ENCODE data around the gene ANKRD22. TPM values are rescaled to one million over a fixed set of nuclear protein-coding genes. Genes with fewer than 3 reads are reported as not detected.

ANKRD22 gene
- polyA plus RNA-seq (2012; ENCODE audit: insufficient read length, low read depth): 0.46 TPM

DNA sequence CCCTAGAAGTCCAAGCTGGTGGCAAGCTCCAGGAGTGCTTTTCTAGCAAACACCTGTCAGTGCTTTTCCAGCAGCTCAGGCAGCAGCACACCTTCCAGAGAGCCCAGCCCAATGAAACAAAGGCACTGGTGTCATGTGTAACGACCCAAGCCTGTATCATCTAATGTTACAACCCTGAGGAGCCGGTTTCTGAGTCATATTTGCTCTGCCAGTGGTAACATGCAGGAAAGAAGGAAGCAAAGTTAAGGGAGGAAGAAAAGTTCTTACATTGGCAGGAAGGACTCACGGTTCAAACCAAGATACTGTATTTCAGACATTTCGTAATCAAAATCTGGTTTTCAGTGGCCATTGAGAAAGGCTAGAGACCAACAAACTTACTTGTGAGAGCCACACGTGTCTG lies at the start of gene ANKRD22:
ANKRD22 (minus strand) TSS at position 139 of the 400 bp plus-strand sequence. CDS start 237 bp downstream, outside the sequence.
- no peak for TF ChIP-seq FOXP2 (optimal IDR thresholded peaks at IDR 0.05; ENCODE audit: borderline replicate concordance, extremely low read depth, extremely low read length, insufficient read depth)
- TF ChIP-seq TAF1 (IDR thresholded peaks at IDR 0.05; ENCODE audit: borderline replicate concordance, insufficient read depth, low read length): no peak
- TF ChIP-seq SIN3A (IDR thresholded peaks at IDR 0.05; ENCODE audit: borderline replicate concordance, insufficient read depth, low read length): no peak
- TF ChIP-seq POLR2AphosphoS5 (IDR thresholded peaks at IDR 0.05; ENCODE audit: low read depth, low read length): no peak
- TF ChIP-seq, protein P1, sequence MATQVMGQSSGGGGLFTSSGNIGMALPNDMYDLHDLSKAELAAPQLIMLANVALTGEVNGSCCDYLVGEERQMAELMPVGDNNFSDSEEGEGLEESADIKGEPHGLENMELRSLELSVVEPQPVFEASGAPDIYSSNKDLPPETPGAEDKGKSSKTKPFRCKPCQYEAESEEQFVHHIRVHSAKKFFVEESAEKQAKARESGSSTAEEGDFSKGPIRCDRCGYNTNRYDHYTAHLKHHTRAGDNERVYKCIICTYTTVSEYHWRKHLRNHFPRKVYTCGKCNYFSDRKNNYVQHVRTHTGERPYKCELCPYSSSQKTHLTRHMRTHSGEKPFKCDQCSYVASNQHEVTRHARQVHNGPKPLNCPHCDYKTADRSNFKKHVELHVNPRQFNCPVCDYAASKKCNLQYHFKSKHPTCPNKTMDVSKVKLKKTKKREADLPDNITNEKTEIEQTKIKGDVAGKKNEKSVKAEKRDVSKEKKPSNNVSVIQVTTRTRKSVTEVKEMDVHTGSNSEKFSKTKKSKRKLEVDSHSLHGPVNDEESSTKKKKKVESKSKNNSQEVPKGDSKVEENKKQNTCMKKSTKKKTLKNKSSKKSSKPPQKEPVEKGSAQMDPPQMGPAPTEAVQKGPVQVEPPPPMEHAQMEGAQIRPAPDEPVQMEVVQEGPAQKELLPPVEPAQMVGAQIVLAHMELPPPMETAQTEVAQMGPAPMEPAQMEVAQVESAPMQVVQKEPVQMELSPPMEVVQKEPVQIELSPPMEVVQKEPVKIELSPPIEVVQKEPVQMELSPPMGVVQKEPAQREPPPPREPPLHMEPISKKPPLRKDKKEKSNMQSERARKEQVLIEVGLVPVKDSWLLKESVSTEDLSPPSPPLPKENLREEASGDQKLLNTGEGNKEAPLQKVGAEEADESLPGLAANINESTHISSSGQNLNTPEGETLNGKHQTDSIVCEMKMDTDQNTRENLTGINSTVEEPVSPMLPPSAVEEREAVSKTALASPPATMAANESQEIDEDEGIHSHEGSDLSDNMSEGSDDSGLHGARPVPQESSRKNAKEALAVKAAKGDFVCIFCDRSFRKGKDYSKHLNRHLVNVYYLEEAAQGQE (IDR thresholded peaks at IDR 0.05; ENCODE audit: insufficient read depth in 1 of 2, low read depth in 2 of 2, low read length in 2 of 2): no peak

DNA sequence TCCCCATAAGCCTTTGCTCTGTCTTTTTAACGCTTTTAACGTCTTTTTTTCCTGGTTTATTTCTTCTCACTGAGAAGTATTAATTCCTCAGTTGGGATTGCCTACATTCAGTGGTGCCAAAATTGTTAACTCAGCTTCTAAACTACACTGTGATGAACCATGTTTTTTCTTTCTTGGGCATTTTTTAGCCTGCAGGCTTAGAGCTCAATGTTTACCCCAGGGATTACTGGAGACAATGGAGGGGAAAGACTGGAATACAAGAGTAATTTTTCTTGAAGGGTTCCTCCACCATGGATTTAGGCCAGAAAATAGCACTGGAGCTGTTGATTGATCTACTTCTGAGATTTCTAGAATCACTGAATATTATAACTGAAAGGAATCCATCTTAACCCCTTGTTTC lies 48.2 kb upstream of the ANKRD22 start:
- TF ChIP-seq TAF1 (IDR thresholded peaks at IDR 0.05; ENCODE audit: borderline replicate concordance, insufficient read depth, low read length): no peak
- TF ChIP-seq POLR2AphosphoS5 (IDR thresholded peaks at IDR 0.05; ENCODE audit: low read depth, low read length): no peak
- no peak for TF ChIP-seq SIN3A (IDR thresholded peaks at IDR 0.05; ENCODE audit: borderline replicate concordance, insufficient read depth, low read length)
- TF ChIP-seq, protein P1 (IDR thresholded peaks at IDR 0.05; ENCODE audit: insufficient read depth in 1 of 2, low read depth in 2 of 2, low read length in 2 of 2): no peak

DNA sequence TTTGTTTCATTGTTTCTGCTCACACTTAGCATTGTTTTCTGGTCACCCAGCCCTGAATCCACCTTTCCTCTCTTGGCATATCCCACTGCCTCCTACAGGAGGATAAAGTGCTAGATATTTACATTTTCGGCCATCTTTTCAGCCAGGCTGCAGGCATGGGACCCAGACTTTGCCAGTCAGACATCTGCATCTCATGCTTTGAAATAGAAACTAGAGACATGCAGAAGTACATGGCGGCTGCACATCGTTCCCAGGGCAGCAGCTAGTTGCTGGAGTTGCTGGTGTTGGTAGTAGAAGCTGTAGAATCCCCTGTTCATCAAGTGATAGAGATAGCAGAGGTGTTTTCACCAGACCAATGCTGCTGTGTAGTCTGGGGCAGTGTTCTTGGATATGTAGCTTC lies 47.1 kb upstream of the ANKRD22 start:
- TF ChIP-seq FOXP2 (optimal IDR thresholded peaks at IDR 0.05; ENCODE audit: borderline replicate concordance, extremely low read depth, extremely low read length, insufficient read depth): no peak
- TF ChIP-seq POLR2AphosphoS5 (IDR thresholded peaks at IDR 0.05; ENCODE audit: low read depth, low read length): no peak
- TF ChIP-seq TAF1 (IDR thresholded peaks at IDR 0.05; ENCODE audit: borderline replicate concordance, insufficient read depth, low read length): no peak
- TF ChIP-seq, protein P1 (IDR thresholded peaks at IDR 0.05; ENCODE audit: insufficient read depth in 1 of 2, low read depth in 2 of 2, low read length in 2 of 2): no peak
- no peak for TF ChIP-seq SIN3A (IDR thresholded peaks at IDR 0.05; ENCODE audit: borderline replicate concordance, insufficient read depth, low read length)

DNA sequence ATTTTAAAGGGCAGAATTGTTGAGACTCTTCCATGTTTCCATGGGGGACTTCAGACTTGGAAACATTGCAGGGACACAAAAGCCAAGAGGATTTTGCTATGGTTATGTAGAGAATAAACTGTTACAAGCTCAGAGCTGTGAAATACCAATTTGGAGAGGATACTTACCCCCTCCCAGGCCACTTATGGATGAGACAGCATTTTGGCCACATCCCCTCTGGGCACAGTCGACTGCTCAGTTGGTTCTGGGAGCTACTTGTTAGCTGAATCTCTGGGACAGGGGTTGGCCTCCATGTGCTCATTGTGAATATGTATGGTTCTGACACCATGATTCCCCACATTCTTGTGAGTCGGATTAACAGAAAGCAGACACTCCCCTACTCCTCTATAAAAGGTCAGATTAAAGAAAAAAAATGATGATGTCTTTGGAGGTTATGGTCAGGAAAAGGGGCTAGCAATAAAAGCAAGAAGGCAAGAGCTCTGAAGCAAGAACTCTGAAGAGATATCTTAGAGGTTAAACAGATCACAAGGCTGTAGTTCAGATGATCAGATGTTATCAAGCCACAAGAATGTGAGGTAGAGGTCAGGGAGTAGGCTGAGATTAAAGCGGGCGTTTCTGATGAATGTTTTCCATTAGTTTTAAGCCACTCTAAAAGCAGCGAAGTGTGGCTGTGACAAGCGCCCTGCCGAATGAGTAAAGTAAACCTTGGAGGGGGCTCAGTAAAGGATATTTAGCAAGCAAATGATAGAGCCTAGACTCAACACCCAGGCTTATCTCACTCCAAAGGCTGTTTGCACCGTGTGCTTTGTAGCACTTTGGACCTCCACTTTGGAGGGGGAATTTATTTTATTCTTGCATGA lies 45.6 kb upstream of the ANKRD22 start:
- no peak for TF ChIP-seq FOXP2 (optimal IDR thresholded peaks at IDR 0.05; ENCODE audit: borderline replicate concordance, extremely low read depth, extremely low read length, insufficient read depth)
- TF ChIP-seq, protein P1 (IDR thresholded peaks at IDR 0.05; ENCODE audit: insufficient read depth in 1 of 2, low read depth in 2 of 2, low read length in 2 of 2): no peak
- no peak for TF ChIP-seq POLR2AphosphoS5 (IDR thresholded peaks at IDR 0.05; ENCODE audit: low read depth, low read length)

Data from PFSK-1 (cell line).